Measurements from ENCODE around the gene PSMB2. TPM values are rescaled to one million over a fixed set of nuclear protein-coding genes. Genes with fewer than 3 reads are reported as not detected.

PSMB2 gene
- total and polyA plus RNA-seq, 2 donors from 2014 or later = 44.1 to 78.0 TPM

- Histone ChIP-seq H3K36me3 (ENCODE audit: control insufficient read depth in 2 of 3, insufficient read depth in 3 of 3, low read length in 3 of 3) (peaks cover 13 to 27% (median 25%) of the 10 kb centered on the region in 3 donors), H3K27me3 (ENCODE audit: control insufficient read depth, insufficient read depth, low read length) (no peaks in the 10 kb centered on the region), H3K4me1 (ENCODE audit: control insufficient read depth in 2 of 3, insufficient read depth in 2 of 3, low read depth in 1 of 3, low read length in 3 of 3) (no peaks in the 10 kb centered on the region), H3K4me3 (ENCODE audit: low read length in 3 of 3) (no peak overlapping the region), H3K9me3 (ENCODE audit: control insufficient read depth in 2 of 3, insufficient read depth in 1 of 3, low read length in 3 of 3) (no peaks in the 10 kb centered on the region), H3K27ac (ENCODE audit: low read depth in 2 of 2, low read length in 2 of 2) (no peak overlapping the region), H3K9ac (ENCODE audit: low read length in 3 of 3) (no peak overlapping the region)
- intact Hi-C loops (cut with DNase I) = no loop called here
- no peak for DNase-seq
- no peak for FAIRE-seq
- no peak for TF ChIP-seq CTCF (IDR thresholded peaks at IDR 0.05; ENCODE audit: borderline replicate concordance, extremely low read depth, insufficient read depth)
Observed at GRCh38 chr1:35631396-35631795, 9.9 kb downstream of the PSMB2 start.

- H3K4me1 ChIP-seq (ENCODE audit: control insufficient read depth in 2 of 3, insufficient read depth in 2 of 3, low read depth in 1 of 3, low read length in 3 of 3) = no peaks in the 10 kb centered on the region
- peaks cover 11 to 25% (median 22%) of the 10 kb centered on the region in 3 donors for H3K36me3 ChIP-seq (ENCODE audit: control insufficient read depth in 2 of 3, insufficient read depth in 3 of 3, low read length in 3 of 3)
- FAIRE-seq (no peak), DNase-seq (no peak)
- intact Hi-C loops (cut with DNase I) = no loop called here
- no peak overlapping the region for H3K9ac ChIP-seq (ENCODE audit: low read length in 3 of 3)
- H3K4me3 ChIP-seq (ENCODE audit: low read length in 3 of 3) = no peak overlapping the region
- H3K27ac ChIP-seq (ENCODE audit: low read depth in 2 of 2, low read length in 2 of 2) = no peak overlapping the region
- no peaks in the 10 kb centered on the region for H3K27me3 ChIP-seq (ENCODE audit: control insufficient read depth, insufficient read depth, low read length)
- no peak for TF ChIP-seq CTCF (IDR thresholded peaks at IDR 0.05; ENCODE audit: borderline replicate concordance, extremely low read depth, insufficient read depth)
- H3K9me3 ChIP-seq (ENCODE audit: control insufficient read depth in 2 of 3, insufficient read depth in 1 of 3, low read length in 3 of 3) = no peaks in the 10 kb centered on the region
Observed at GRCh38 chr1:35629051-35629450, 12.3 kb downstream of the PSMB2 start.

GRCh38 chr1:35623832-35624231, 17.5 kb downstream of the PSMB2 start:
- Histone ChIP-seq H3K9ac (ENCODE audit: low read length in 3 of 3) (no peak overlapping the region), H3K4me1 (ENCODE audit: control insufficient read depth in 2 of 3, insufficient read depth in 2 of 3, low read depth in 1 of 3, low read length in 3 of 3) (no peaks in the 10 kb centered on the region), H3K9me3 (ENCODE audit: control insufficient read depth in 2 of 3, insufficient read depth in 1 of 3, low read length in 3 of 3) (no peaks in the 10 kb centered on the region), H3K27me3 (ENCODE audit: control insufficient read depth, insufficient read depth, low read length) (no peaks in the 10 kb centered on the region), H3K36me3 (ENCODE audit: control insufficient read depth in 2 of 3, insufficient read depth in 3 of 3, low read length in 3 of 3) (peaks cover 4 to 10% (median 7%) of the 10 kb centered on the region in 3 donors), H3K4me3 (ENCODE audit: low read length in 3 of 3) (no peak overlapping the region), H3K27ac (ENCODE audit: low read depth in 2 of 2, low read length in 2 of 2) (no peak overlapping the region)
- intact Hi-C loops (cut with DNase I) = no loop called here
- no peak for TF ChIP-seq CTCF (IDR thresholded peaks at IDR 0.05; ENCODE audit: borderline replicate concordance, extremely low read depth, insufficient read depth)
- DNase-seq (no peak), FAIRE-seq (no peak)
